ENCODE measurements around the gene SKI.
A peak's percentile ranks its signal among the peaks of the same experiment; 100 is the strongest.

SKI gene

DNA sequence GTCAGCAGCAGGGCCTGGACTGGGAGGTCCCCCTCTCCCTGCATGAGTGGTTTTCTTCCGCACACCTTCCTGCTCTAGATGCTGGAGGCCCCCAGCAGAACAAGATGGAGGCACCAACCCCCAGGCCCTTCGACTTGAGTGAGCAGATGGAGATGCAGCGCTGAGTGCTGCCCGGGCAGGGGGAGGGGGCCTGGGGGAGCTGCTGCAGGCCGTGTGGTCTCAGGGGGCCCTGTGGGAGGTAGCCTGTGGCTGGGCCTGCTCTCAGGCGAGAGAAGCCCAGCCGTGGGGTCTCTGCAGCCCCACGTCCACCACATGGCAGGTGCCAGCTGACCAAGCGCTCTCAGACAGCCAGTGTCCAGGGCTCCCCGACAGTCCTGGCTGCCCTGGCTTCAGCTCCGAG, 32.3 kb upstream of the SKI start:
- Histone ChIP-seq H3K9me3 (ENCODE audit: insufficient read depth, low read length) (no peaks in the 10 kb centered on the region), H4K20me1 (ENCODE audit: insufficient read depth, low read length) (no peaks in the 10 kb centered on the region), H3K27me3 (ENCODE audit: low read depth, low read length) (peaks cover under 1% of the 10 kb centered on the region; the same call in 1 of the 2 replicates), H3K36me3 (replicated peaks; ENCODE audit: low read depth, low read length) (peaks cover 8% of the 10 kb centered on the region), H3K79me2 (ENCODE audit: low read length) (peaks cover 13% of the 10 kb centered on the region), H3K27ac (ENCODE audit: low read length) (no peak overlapping the region; the same call in 1 of the 2 replicates), H3K9ac (ENCODE audit: low read length) (peak overlapping the region; percentile 87; the same call in 1 of the 2 replicates), H3K4me3 (ENCODE audit: low read length) (peak overlapping the region; percentile 81; the same call in 1 of the 2 replicates), H2AFZ (ENCODE audit: low read depth, low read length) (peak overlapping the region; percentile 66; the same call in 1 of the 2 replicates), H3K4me2 (ENCODE audit: low read length) (peak overlapping the region; percentile 79), H3K4me1 (ENCODE audit: low read length) (peaks cover 17% of the 10 kb centered on the region)
- TF ChIP-seq, protein P1, sequence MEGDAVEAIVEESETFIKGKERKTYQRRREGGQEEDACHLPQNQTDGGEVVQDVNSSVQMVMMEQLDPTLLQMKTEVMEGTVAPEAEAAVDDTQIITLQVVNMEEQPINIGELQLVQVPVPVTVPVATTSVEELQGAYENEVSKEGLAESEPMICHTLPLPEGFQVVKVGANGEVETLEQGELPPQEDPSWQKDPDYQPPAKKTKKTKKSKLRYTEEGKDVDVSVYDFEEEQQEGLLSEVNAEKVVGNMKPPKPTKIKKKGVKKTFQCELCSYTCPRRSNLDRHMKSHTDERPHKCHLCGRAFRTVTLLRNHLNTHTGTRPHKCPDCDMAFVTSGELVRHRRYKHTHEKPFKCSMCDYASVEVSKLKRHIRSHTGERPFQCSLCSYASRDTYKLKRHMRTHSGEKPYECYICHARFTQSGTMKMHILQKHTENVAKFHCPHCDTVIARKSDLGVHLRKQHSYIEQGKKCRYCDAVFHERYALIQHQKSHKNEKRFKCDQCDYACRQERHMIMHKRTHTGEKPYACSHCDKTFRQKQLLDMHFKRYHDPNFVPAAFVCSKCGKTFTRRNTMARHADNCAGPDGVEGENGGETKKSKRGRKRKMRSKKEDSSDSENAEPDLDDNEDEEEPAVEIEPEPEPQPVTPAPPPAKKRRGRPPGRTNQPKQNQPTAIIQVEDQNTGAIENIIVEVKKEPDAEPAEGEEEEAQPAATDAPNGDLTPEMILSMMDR (IDR thresholded peaks at IDR 0.05; ENCODE audit: low read depth, low read length), result no peak
- TF ChIP-seq EZH2phosphoT487 (IDR thresholded peaks at IDR 0.05; ENCODE audit: low read depth), result no peak

DNA sequence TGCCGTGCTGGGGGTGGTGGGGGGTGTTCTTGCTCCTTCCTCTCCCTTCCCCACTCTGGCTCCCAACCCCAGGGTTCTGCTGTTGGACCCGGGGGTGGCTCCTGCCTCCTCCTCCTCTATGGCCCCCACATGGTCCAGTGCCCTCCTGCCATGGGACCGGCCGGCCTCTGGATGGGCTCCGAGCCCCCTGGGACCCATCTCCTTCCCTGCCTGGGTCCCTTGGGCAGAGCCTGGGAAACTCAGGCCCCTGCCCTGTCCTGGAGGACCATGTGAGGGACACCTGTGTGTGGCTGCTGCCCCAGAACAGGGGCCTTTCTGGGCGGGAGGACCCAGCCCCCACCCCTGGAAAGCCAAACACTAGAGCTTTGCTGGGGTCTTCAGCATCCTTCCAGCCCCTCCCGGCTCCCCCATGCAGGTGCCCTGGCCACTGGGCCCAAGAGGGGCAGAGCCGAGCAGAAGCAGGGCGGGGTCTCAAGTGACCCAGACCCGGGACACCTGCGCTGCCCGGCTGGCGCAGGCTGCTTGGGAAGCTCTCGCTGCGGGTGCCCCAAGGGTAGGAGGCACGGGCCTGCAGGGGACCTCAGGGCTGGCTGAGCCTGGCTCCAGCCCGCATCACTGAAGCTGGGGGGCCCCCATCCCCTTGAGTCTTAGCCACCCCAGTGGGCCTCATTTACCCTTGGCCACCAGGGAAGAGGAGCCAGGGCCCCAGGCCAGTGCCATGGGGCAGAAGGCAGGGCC, 31.0 kb upstream of the SKI start:
- no peak overlapping the region for H3K9ac ChIP-seq (ENCODE audit: low read length)
- H3K27ac ChIP-seq (ENCODE audit: low read length), result no peak overlapping the region
- TF ChIP-seq, protein P1 (IDR thresholded peaks at IDR 0.05; ENCODE audit: low read depth, low read length), result no peak
- TF ChIP-seq EZH2phosphoT487 (IDR thresholded peaks at IDR 0.05; ENCODE audit: low read depth), result no peak
- no peak overlapping the region for H2AFZ ChIP-seq (ENCODE audit: low read depth, low read length)
- H3K79me2 ChIP-seq (ENCODE audit: low read length), result peaks cover 9% of the 10 kb centered on the region
- H3K4me3 ChIP-seq (ENCODE audit: low read length), result no peak overlapping the region
- peaks cover 5% of the 10 kb centered on the region; the same call in 1 of the 2 replicates for H3K27me3 ChIP-seq (ENCODE audit: low read depth, low read length)
- no peaks in the 10 kb centered on the region for H3K9me3 ChIP-seq (ENCODE audit: insufficient read depth, low read length)
- H3K36me3 ChIP-seq (replicated peaks; ENCODE audit: low read depth, low read length), result peaks cover 7% of the 10 kb centered on the region
- no peaks in the 10 kb centered on the region for H4K20me1 ChIP-seq (ENCODE audit: insufficient read depth, low read length)
- peaks cover 17% of the 10 kb centered on the region for H3K4me1 ChIP-seq (ENCODE audit: low read length)
- no peak overlapping the region for H3K4me2 ChIP-seq (ENCODE audit: low read length)

DNA sequence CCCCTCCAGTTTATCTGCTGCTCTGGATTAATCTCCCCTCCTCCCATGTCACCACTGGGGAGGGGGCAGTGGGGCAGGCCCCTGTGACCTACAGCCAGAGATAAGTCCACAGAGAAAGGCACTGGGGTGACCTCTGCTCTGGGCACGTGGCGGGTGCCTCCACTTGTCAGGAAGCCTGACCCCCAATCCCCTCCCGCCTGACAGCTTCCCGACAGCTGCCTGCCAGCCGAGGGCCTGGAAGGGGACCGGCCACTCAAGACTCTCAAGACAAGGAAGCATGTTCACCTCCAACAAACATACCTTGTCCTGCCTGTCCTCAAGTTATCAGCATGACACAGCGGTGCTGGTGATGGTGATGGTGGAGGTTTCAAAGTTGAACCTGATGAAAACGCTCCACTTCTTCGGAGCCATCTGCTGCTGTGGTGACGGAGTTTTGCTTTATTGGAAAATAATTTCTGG, 30.4 kb upstream of the SKI start:
- no peak for TF ChIP-seq EZH2phosphoT487 (IDR thresholded peaks at IDR 0.05; ENCODE audit: low read depth)
- TF ChIP-seq, protein P1 (IDR thresholded peaks at IDR 0.05; ENCODE audit: low read depth, low read length), result no peak
- no peaks in the 10 kb centered on the region for H3K9me3 ChIP-seq (ENCODE audit: insufficient read depth, low read length)
- no peaks in the 10 kb centered on the region for H4K20me1 ChIP-seq (ENCODE audit: insufficient read depth, low read length)
- H3K4me2 ChIP-seq (ENCODE audit: low read length), result no peak overlapping the region
- H3K79me2 ChIP-seq (ENCODE audit: low read length), result peaks cover 9% of the 10 kb centered on the region
- no peak overlapping the region for H2AFZ ChIP-seq (ENCODE audit: low read depth, low read length)
- H3K4me1 ChIP-seq (ENCODE audit: low read length), result peaks cover 17% of the 10 kb centered on the region
- H3K27me3 ChIP-seq (ENCODE audit: low read depth, low read length), result peaks cover 5% of the 10 kb centered on the region; the same call in 1 of the 2 replicates
- no peak overlapping the region for H3K4me3 ChIP-seq (ENCODE audit: low read length)
- H3K27ac ChIP-seq (ENCODE audit: low read length), result no peak overlapping the region
- peaks cover under 1% of the 10 kb centered on the region for H3K36me3 ChIP-seq (replicated peaks; ENCODE audit: low read depth, low read length)
- H3K9ac ChIP-seq (ENCODE audit: low read length), result no peak overlapping the region

DNA sequence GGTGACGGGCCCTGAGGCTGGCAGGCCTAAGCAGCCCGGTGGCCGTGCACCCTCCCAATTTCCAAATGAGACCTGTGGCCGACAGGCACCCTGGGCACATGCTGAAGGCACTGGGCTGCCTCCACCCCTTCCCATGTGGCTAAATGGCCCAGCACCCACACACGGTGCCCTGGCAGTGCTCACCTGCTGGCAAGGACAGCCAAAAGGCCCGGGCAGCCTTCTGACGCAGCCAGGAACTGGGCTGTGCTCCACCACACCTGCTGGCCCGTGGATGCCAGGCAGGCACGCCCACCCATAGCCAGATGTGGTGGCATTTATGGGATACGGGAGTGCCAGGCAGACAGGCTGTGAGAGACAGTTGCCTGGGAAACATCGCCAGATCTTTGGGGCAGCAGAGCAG, 29.5 kb upstream of the SKI start:
- Histone ChIP-seq H3K79me2 (ENCODE audit: low read length) (peaks cover 5% of the 10 kb centered on the region), H4K20me1 (ENCODE audit: insufficient read depth, low read length) (no peaks in the 10 kb centered on the region), H3K36me3 (replicated peaks; ENCODE audit: low read depth, low read length) (no peaks in the 10 kb centered on the region), H3K4me3 (ENCODE audit: low read length) (no peak overlapping the region), H3K27me3 (ENCODE audit: low read depth, low read length) (peaks cover 5% of the 10 kb centered on the region; the same call in 1 of the 2 replicates), H3K9ac (ENCODE audit: low read length) (no peak overlapping the region), H2AFZ (ENCODE audit: low read depth, low read length) (no peak overlapping the region), H3K27ac (ENCODE audit: low read length) (no peak overlapping the region), H3K4me2 (ENCODE audit: low read length) (no peak overlapping the region), H3K9me3 (ENCODE audit: insufficient read depth, low read length) (no peaks in the 10 kb centered on the region), H3K4me1 (ENCODE audit: low read length) (peaks cover 12% of the 10 kb centered on the region)
- TF ChIP-seq, protein P1 (IDR thresholded peaks at IDR 0.05; ENCODE audit: low read depth, low read length), result no peak
- TF ChIP-seq EZH2phosphoT487 (IDR thresholded peaks at IDR 0.05; ENCODE audit: low read depth), result no peak

Data from OCI-LY3 (cell line).